ENCODE data around the gene ABCA13. TPM values are rescaled to one million over a fixed set of nuclear protein-coding genes. Genes with fewer than 3 reads are reported as not detected.

Gene ABCA13
- total RNA-seq, 4 donors from 2014 or later = 0.38 to 9.8 (median 4.9) TPM

DNA sequence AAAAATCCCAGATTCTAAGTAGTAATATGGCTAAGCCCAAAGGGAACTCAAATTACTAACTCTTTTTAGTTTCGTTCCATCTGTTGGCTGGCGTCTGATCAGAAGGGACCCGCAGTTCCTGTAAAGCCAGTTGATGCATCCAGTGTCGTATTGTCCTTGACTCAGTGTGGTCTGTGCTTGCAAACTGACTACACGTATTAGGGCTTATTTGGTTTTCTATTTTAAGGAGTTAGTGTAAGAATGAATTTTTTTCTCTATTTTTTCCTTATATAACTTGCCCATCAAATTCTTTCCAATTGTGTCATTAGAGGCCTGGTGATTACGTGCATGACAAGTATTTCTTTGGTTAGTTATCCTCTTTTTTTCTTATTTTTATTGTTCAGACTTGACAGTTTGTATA, 9.7 kb downstream of the ABCA13 start:
- intact Hi-C loops (cut with DNase I) = no loop called here
- Histone ChIP-seq H3K9me3 (no peaks in the 10 kb centered on the region), H3K36me3 (no peaks in the 10 kb centered on the region), H3K4me3 (no peak overlapping the region), H3K27me3 (no peaks in the 10 kb centered on the region), H3K27ac (no peak overlapping the region), H3K4me1 (peaks cover 0 to 19% (median 4%) of the 10 kb centered on the region in 3 donors)
- TF ChIP-seq POLR2A (IDR thresholded peaks at IDR 0.05) = no peak
- TF ChIP-seq, protein P1, sequence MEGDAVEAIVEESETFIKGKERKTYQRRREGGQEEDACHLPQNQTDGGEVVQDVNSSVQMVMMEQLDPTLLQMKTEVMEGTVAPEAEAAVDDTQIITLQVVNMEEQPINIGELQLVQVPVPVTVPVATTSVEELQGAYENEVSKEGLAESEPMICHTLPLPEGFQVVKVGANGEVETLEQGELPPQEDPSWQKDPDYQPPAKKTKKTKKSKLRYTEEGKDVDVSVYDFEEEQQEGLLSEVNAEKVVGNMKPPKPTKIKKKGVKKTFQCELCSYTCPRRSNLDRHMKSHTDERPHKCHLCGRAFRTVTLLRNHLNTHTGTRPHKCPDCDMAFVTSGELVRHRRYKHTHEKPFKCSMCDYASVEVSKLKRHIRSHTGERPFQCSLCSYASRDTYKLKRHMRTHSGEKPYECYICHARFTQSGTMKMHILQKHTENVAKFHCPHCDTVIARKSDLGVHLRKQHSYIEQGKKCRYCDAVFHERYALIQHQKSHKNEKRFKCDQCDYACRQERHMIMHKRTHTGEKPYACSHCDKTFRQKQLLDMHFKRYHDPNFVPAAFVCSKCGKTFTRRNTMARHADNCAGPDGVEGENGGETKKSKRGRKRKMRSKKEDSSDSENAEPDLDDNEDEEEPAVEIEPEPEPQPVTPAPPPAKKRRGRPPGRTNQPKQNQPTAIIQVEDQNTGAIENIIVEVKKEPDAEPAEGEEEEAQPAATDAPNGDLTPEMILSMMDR (IDR thresholded peaks at IDR 0.05) = no peak
- no peak for DNase-seq
- WGBS, 2 donors = 62 to 71% methylated on average over 6 of the region's 6 CpGs

DNA sequence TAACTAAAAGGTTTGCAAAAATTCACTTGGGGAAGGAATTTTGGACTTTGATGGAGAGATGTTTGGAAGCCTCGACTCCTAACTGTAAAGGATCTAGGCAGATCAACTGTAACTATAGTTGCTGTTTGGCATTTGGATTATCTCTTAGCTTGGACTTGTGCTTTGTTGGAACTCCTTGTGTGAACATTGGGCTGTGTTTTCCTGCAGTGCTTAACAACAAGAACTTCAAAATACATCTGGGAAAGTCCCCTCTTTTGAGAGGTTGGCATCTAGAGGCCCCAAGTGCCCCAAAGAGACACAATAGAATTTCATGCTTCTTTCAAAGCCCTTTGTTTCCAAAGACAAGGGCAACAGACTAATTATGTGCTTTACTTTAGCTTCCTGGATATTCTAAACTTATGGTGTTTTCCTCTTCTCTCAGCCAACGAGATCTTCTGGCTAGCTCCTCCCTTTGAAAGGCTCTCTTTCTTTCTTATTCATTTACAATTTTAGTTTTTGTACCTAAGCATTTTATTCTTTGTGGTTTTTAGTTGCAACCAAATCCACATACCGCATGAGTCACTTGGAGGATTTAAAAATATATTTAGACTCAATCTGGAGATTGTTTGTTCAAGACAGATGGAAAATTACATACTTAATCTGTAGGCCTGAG, 11.6 kb downstream of the ABCA13 start:
- WGBS, 2 donors = 18 to 33% methylated on average over 3 of the region's 3 CpGs
- DNase-seq = no peak
- intact Hi-C loops (cut with DNase I) = no loop called here

DNA sequence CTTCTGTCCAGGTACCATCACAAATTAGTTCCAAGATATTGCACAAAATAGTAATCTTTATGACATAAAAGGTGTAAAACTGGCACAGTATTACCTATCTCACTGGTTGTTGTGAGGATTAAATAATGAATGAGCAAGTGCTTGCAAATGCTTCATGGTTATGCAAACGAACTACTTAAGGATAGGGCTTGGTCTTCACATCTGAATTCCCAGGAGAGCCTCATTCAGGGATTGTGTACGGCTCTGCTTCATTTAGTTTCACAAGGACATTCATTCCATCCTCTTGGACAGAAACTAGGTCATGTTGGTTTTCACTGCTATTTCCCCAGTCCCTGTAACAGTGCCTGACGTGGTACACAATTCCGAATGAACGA, 12.1 kb downstream of the ABCA13 start:
- DNase-seq = no peak
- peak overlapping the region in 3 of 4 donors; percentile 43 to 69 (median 64) for H3K27ac ChIP-seq
- intact Hi-C loops (cut with DNase I) = no loop called here
- H3K4me3 ChIP-seq = no peak overlapping the region
- no peaks in the 10 kb centered on the region for H3K27me3 ChIP-seq
- H3K4me1 ChIP-seq = peaks cover 0 to 19% (median 4%) of the 10 kb centered on the region in 3 donors
- H3K9me3 ChIP-seq = no peaks in the 10 kb centered on the region
- WGBS, 2 donors = 52 to 54% methylated on average over 5 of the region's 5 CpGs
- H3K36me3 ChIP-seq = no peaks in the 10 kb centered on the region
- no peak for TF ChIP-seq POLR2A (IDR thresholded peaks at IDR 0.05)
- TF ChIP-seq, protein P1 (IDR thresholded peaks at IDR 0.05) = no peak

More for the DNA sequence above, 11.6 kb downstream of the ABCA13 start:
- H3K4me1 ChIP-seq = peaks cover 0 to 19% (median 4%) of the 10 kb centered on the region in 3 donors
- TF ChIP-seq, protein P1 (IDR thresholded peaks at IDR 0.05) = no peak
- no peak for TF ChIP-seq POLR2A (IDR thresholded peaks at IDR 0.05)
- H3K27me3 ChIP-seq = no peaks in the 10 kb centered on the region
- H3K9me3 ChIP-seq = no peaks in the 10 kb centered on the region
- H3K36me3 ChIP-seq = no peaks in the 10 kb centered on the region
- H3K27ac ChIP-seq = peak overlapping the region in 3 of 4 donors; percentile 43 to 69 (median 64)
- H3K4me3 ChIP-seq = no peak overlapping the region

DNA sequence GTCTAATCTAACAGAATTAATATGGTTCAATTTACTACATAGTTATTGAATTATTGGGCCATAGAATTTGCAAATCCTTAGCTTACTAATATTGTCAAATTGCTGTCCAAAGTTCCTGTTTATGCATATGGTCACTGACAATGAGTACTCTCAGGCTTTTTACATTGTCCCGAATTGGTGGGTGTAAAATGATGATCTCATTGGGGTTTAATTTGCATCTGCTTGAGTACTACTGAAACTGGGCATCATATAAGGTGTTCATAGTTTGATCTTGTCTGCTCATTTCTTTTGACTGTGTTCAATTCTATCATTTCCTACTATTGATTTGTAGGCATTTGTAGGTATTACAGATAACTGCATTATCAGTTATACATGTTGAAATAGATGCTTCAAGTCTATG, 12.7 kb downstream of the ABCA13 start:
- intact Hi-C loops (cut with DNase I) = no loop called here
- no peak for DNase-seq
- H3K4me3 ChIP-seq = no peak overlapping the region
- TF ChIP-seq POLR2A (IDR thresholded peaks at IDR 0.05) = no peak
- TF ChIP-seq, protein P1 (IDR thresholded peaks at IDR 0.05) = no peak
- H3K27ac ChIP-seq = peak overlapping the region in 1 of 4 donors; percentile 69
- H3K36me3 ChIP-seq = no peaks in the 10 kb centered on the region
- peaks cover 0 to 19% (median 4%) of the 10 kb centered on the region in 3 donors for H3K4me1 ChIP-seq
- no peaks in the 10 kb centered on the region for H3K9me3 ChIP-seq
- WGBS, 2 donors = 59 to 69% methylated on average over 1 of the region's 1 CpG
- no peaks in the 10 kb centered on the region for H3K27me3 ChIP-seq

DNA sequence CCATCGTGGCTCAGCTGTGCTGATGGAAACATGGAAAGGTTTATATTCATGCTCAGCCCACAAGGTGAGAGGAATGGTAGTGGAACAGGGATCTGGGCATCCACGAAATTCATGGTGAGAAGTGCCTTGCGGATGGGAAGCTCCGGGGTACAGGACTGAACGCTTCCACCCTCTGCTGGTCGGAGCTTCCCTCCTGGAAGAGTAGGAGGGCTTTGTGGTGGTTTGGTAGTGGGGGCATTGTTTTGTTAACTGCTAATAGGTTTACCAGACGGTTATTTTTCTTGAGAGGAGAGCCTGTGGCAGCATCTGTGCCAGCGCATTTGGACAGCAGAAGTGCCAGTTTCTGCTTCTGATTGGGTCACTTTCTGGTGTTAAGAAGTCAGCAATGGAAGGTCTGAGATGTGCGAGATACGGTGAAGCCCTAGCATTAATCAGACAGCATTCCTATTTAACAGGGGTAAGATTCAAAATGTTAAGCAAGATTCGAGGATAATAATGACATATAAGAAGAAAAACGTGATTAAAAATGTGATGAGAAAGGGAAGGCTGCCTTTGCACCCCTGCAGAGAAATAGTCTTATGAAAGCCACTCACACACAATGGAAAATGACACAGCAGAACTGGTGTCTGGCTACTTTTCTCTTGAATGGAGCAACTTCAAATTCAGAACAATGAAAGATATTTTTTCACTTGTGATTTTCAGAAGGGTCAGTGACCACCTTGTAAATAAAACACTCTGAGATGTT, 17.7 kb downstream of the ABCA13 start:
- TF ChIP-seq POLR2A (IDR thresholded peaks at IDR 0.05) = no peak
- TF ChIP-seq, protein P1 (IDR thresholded peaks at IDR 0.05) = no peak
- no peaks in the 10 kb centered on the region for H3K9me3 ChIP-seq
- H3K27ac ChIP-seq = no peak overlapping the region
- no peaks in the 10 kb centered on the region for H3K27me3 ChIP-seq
- no peak for DNase-seq
- peaks cover 0 to 2% (median 0%) of the 10 kb centered on the region in 3 donors for H3K4me1 ChIP-seq
- no peaks in the 10 kb centered on the region for H3K36me3 ChIP-seq
- intact Hi-C loops (cut with DNase I) = no loop called here
- H3K4me3 ChIP-seq = no peak overlapping the region
- 79 to 80% methylated on average over 7 to 12 of the region's 12 CpGs for WGBS, 2 donors
